RWPE2 (cell line): Measurements from ENCODE around the gene GABRB1.
A peak's percentile ranks its signal among the peaks of the same experiment; 100 is the strongest.

Source experiments
- ATAC-seq: fragments of 200-7000 bp; cut with Tn5 transposase; 3 replicates; pipeline ENCODE4 v1.9.1; 2021; ENCODE audit warnings: low read depth
- DNase-seq: peaks from one replicate; pipeline ENCODE4 v3.0.0-alpha.2; 2020; ENCODE audit warnings: low spot score
- H3K27ac ChIP-seq: fragments of 450-650 bp; 2 replicates; pipeline ENCODE4 v1.5.1; 2017; ENCODE audit warnings: mild to moderate bottlenecking; ENCODE audit not compliant: poor library complexity, severe bottlenecking
- H3K27me3 ChIP-seq: fragments of 250-450 bp; sonication (Bioruptor Pico); 2 replicates; pipeline ENCODE4 v1.5.1; 2021; ENCODE audit warnings: mild to moderate bottlenecking, moderate library complexity; ENCODE audit not compliant: insufficient read depth, poor library complexity, severe bottlenecking
- H3K36me3 ChIP-seq: fragments of 250-450 bp; sonication (Bioruptor Pico); 2 replicates; pipeline ENCODE4 v1.5.1; 2020; ENCODE audit warnings: low read depth, mild to moderate bottlenecking, moderate library complexity
- H3K4me1 ChIP-seq: fragments of 250-450 bp; sonication (Bioruptor Pico); 2 replicates; pipeline ENCODE4 v1.5.1; 2021; ENCODE audit warnings: mild to moderate bottlenecking, moderate library complexity; ENCODE audit not compliant: insufficient read depth, poor library complexity, severe bottlenecking
- H3K4me3 ChIP-seq: fragments of 250-450 bp; sonication (Bioruptor Pico); 2 replicates; pipeline ENCODE4 v1.5.1; 2021; ENCODE audit warnings: mild to moderate bottlenecking, moderate library complexity; ENCODE audit not compliant: severe bottlenecking
- H3K9me3 ChIP-seq: fragments of 250-450 bp; sonication (Bioruptor Pico); 2 replicates; pipeline ENCODE4 v1.5.1; 2021; ENCODE audit warnings: mild to moderate bottlenecking, moderate library complexity; ENCODE audit not compliant: severe bottlenecking
- TF ChIP-seq, protein P1 (sequence below): fragments of 450-650 bp; IDR thresholded peaks from one replicate; pipeline ENCODE4 v1.5.1; 2017; ENCODE audit warnings: mild to moderate bottlenecking, moderate library complexity; ENCODE audit not compliant: poor library complexity, severe bottlenecking

GABRB1 gene

DNA sequence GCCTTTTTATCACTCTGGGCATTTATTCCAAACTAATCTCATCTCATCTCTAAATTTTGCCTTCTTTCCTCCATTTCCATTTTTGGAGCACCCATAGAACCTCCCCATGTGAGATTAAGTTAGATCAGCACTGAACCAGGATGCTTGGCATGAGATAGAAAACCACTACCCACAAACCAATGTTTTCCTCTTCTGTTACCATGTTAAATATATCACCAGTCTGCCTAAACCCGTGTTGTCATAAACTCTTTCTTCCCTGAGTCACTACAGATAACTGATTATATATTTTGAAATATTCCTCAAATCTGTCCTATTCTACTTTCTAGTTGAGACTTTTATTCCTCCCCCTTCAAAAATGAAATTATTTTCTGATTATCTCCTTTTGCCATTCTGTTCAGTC lies 37.6 kb downstream of the GABRB1 start:
- Histone ChIP-seq H3K4me1 (peaks cover 17% of the 10 kb centered on the region), H3K36me3 (no peaks in the 10 kb centered on the region), H3K9me3 (no peaks in the 10 kb centered on the region), H3K4me3 (no peak overlapping the region), H3K27me3 (no peaks in the 10 kb centered on the region), H3K27ac (no peak overlapping the region)
- no peak for DNase-seq
- TF ChIP-seq, protein P1, sequence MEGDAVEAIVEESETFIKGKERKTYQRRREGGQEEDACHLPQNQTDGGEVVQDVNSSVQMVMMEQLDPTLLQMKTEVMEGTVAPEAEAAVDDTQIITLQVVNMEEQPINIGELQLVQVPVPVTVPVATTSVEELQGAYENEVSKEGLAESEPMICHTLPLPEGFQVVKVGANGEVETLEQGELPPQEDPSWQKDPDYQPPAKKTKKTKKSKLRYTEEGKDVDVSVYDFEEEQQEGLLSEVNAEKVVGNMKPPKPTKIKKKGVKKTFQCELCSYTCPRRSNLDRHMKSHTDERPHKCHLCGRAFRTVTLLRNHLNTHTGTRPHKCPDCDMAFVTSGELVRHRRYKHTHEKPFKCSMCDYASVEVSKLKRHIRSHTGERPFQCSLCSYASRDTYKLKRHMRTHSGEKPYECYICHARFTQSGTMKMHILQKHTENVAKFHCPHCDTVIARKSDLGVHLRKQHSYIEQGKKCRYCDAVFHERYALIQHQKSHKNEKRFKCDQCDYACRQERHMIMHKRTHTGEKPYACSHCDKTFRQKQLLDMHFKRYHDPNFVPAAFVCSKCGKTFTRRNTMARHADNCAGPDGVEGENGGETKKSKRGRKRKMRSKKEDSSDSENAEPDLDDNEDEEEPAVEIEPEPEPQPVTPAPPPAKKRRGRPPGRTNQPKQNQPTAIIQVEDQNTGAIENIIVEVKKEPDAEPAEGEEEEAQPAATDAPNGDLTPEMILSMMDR, result no peak
- ATAC-seq, result no peak

- H3K4me3 ChIP-seq, result no peak overlapping the region
- peak overlapping the region; percentile 53 for H3K27ac ChIP-seq
- H3K4me1 ChIP-seq, result peaks cover 30% of the 10 kb centered on the region
- DNase-seq, result no peak
- H3K27me3 ChIP-seq, result no peaks in the 10 kb centered on the region
- TF ChIP-seq, protein P1, result no peak
- peak; percentile 46 for ATAC-seq
- no peaks in the 10 kb centered on the region for H3K9me3 ChIP-seq
- no peaks in the 10 kb centered on the region for H3K36me3 ChIP-seq
These were observed 40.6 kb downstream of the GABRB1 start for GRCh38 chr4:47071901-47072341.

GRCh38 chr4:47073647-47074046 lies 42.3 kb downstream of the GABRB1 start:
- Histone ChIP-seq H3K27ac (no peak overlapping the region), H3K36me3 (no peaks in the 10 kb centered on the region)

DNA sequence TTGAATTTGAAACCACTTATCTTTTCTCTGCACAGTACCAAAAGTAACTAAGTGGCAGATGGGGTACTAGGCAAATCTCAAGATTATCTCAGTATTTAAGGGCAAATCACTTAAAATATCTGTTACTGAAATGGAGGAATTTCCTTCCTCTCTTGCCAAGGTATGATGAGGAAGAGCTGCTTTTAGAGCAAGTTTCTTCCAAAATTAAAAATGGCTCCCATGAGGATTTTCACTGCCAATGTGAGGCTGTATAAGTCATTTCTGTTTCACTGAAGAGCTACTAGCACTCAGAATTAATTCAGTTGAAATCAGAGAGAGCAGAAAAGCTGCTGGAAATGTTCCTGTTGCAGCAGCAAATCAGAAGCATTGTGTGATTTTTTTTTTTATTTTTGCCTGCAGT lies 43.4 kb downstream of the GABRB1 start:
- DNase-seq (no peak), ATAC-seq (no peak)
- TF ChIP-seq, protein P1, result no peak
- no peaks in the 10 kb centered on the region for H3K27me3 ChIP-seq
- no peaks in the 10 kb centered on the region for H3K9me3 ChIP-seq
- H3K27ac ChIP-seq, result peak overlapping the region; percentile 52
- H3K4me1 ChIP-seq, result peaks cover 30% of the 10 kb centered on the region
- no peaks in the 10 kb centered on the region for H3K36me3 ChIP-seq
- no peak overlapping the region for H3K4me3 ChIP-seq

More at GRCh38 chr4:47073647-47074046, 42.3 kb downstream of the GABRB1 start:
- TF ChIP-seq, protein P1, result no peak
- DNase-seq (no peak), ATAC-seq (no peak)
- Histone ChIP-seq H3K4me1 (peaks cover 30% of the 10 kb centered on the region), H3K27me3 (no peaks in the 10 kb centered on the region), H3K4me3 (no peak overlapping the region), H3K9me3 (no peaks in the 10 kb centered on the region)

GRCh38 chr4:47075262-47075661 lies 43.9 kb downstream of the GABRB1 start:
- peak overlapping the region; percentile 52 for H3K27ac ChIP-seq
- H3K4me3 ChIP-seq, result no peak overlapping the region
- DNase-seq, result no peak
- no peaks in the 10 kb centered on the region for H3K27me3 ChIP-seq
- H3K4me1 ChIP-seq, result peaks cover 30% of the 10 kb centered on the region
- TF ChIP-seq, protein P1, result no peak
- no peaks in the 10 kb centered on the region for H3K9me3 ChIP-seq
- H3K36me3 ChIP-seq, result no peaks in the 10 kb centered on the region
- ATAC-seq, result peak; percentile 91
